ENCODE results near the gene S100Z.
"Not testable (repeated sequence)": the region's sequence is repeated elsewhere in the genome, so short reads cannot be mapped to it uniquely, and the experiment has no call there.

Gene S100Z

GRCh38 chr5:76849419-76850291 is at the start of gene S100Z:
Gene S100Z, plus strand, starts transcription at chr5:76850014. Its CDS starts 25,346 bp downstream, at chr5:76875360.
- no peak for DNase-seq

- DNase-seq = no peak
Measured at GRCh38 chr5:76800579-76800978, 49.2 kb upstream of the S100Z start.

GRCh38 chr5:76801159-76801802 is 48.5 kb upstream of the S100Z start:
- peak; percentile 95 for DNase-seq

GRCh38 chr5:76801803-76802195 is 48.0 kb upstream of the S100Z start:
- no peak for DNase-seq

- no peak for DNase-seq
Measured at GRCh38 chr5:76804266-76804665, 45.5 kb upstream of the S100Z start.

- DNase-seq = peak; percentile 97
Measured at GRCh38 chr5:76805821-76806505, 43.9 kb upstream of the S100Z start.

GRCh38 chr5:76807296-76807695 is 42.5 kb upstream of the S100Z start:
- peak; percentile 84 for DNase-seq

- no peak for DNase-seq
Measured at GRCh38 chr5:76808141-76808691, 41.6 kb upstream of the S100Z start.

GRCh38 chr5:76809141-76809540 is 40.7 kb upstream of the S100Z start:
- DNase-seq = no peak

GRCh38 chr5:76810236-76810635 is 39.6 kb upstream of the S100Z start:
- no peak for DNase-seq

- DNase-seq = peak; percentile 79
Measured at GRCh38 chr5:76811214-76811613, 38.6 kb upstream of the S100Z start.

- DNase-seq = not testable (repeated sequence)
Measured at GRCh38 chr5:76812209-76812608, 37.6 kb upstream of the S100Z start.

- DNase-seq = peak; percentile 98
Measured at GRCh38 chr5:76813982-76814562, 35.7 kb upstream of the S100Z start.

GRCh38 chr5:76816110-76816831 is 33.5 kb upstream of the S100Z start:
- DNase-seq = peak; percentile 65

- DNase-seq = peak; percentile 77
Measured at GRCh38 chr5:76818844-76819831, 30.7 kb upstream of the S100Z start, which contains the start of gene F2RL1. Gene F2RL1, plus strand, starts transcription at chr5:76819030. Its CDS starts 153 bp downstream, at chr5:76819183.

GRCh38 chr5:76819851-76820525 is 29.8 kb upstream of the S100Z start:
- no peak for DNase-seq

- no peak for DNase-seq
Measured at GRCh38 chr5:76820526-76820890, 29.3 kb upstream of the S100Z start.

- DNase-seq = no peak
Measured at GRCh38 chr5:76821136-76821535, 28.7 kb upstream of the S100Z start.

GRCh38 chr5:76822105-76822731 is 27.6 kb upstream of the S100Z start:
- not testable (repeated sequence) for DNase-seq

GRCh38 chr5:76826416-76826815 is 23.4 kb upstream of the S100Z start:
- not testable (repeated sequence) for DNase-seq
